GM21825 (cell line): Measurements from ENCODE around the gene KLC4.

Source experiments
- ATAC-seq: cut with Tn5 transposase; IDR thresholded peaks from one replicate; pipeline ENCODE4 v1.9.1; 2021; ENCODE audit warnings: mild to moderate bottlenecking, moderate library complexity; ENCODE audit not compliant: unreplicated experiment

Gene KLC4

DNA sequence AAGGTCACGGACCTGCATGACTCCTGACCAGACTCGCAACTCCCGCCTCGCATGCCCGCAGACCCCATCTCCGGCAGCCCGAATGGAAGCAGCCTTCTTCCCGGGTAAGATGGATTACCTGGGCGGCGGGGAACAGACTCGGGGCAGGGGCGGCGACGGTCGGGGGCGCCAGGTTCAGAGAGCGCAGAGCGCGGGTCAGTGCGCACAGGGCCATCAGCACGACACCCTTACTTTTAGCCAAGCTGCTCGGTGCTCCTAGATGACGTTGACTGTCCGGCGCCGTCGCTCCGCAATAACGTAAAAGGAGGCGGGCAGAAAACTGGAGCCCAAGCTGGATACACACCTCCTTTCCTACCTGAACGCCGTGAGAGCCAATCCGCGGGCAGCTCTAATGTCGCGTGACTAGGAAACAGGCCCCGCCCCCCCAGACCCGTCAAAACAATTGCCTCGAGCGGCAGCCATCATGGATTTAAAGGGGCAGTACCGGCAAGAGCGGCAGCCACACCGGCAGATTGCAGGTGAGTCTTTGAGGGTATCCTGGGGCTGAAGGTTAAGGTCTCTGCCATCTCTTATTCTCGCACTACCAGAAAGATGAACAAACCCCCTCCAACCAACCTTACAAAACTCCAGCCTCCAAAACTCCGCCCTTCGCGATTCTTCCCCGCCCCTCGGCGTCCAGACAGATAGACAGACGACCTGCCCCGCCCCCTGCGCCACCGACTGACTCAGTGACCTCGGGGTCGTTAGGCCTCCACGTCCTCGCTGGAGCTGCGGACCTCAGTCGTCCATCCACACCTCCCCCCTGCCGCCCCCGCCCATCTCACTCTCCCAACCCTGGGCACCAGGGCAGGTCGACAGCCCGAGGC is at the start of gene KLC4, which contains the start of gene MRPL2:
Gene KLC4 (plus strand): TSS at position 464 of the 866 bp plus-strand sequence. CDS start 1,705 bp downstream, outside the sequence.
Gene MRPL2 (minus strand): TSS at position 267 of the 866 bp plus-strand sequence. CDS start 53 bp downstream, at position 214.
- peak; percentile 78 for ATAC-seq

DNA sequence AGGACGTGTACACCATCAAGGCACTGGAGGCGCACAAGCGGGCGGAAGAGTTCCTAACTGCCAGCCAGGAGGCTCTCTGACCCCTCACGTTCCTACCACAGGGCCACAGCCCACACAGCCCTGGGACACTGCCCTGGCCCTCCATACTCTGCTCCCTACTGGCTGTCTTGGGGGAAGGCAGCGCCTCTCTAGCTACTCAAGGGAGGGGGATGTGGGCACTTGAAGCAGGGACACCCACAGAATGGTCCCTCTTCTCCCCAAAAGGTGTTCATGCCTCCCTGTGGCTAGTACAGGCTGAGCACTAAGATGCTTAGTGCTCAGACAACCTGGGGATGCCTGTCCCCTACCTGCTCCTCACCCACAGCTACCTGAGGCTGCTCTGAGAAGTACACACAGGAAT is 48.2 kb upstream of the KLC4 start:
- ATAC-seq, result no peak

GRCh38 chr6:43012364-43012763 is 47.1 kb upstream of the KLC4 start:
- ATAC-seq, result no peak

GRCh38 chr6:43013097-43013842 is 46.2 kb upstream of the KLC4 start:
- peak; percentile 1 for ATAC-seq

GRCh38 chr6:43013843-43014433 is 45.5 kb upstream of the KLC4 start, which contains the start of the genes KLHDC3 and MEA1:
KLHDC3 (plus strand) TSS chr6:43014249; CDS start chr6:43017193, 2,944 bp downstream.
MEA1 (minus strand) TSS chr6:43013946; CDS start chr6:43013813, 133 bp downstream.
- peak; percentile 86 for ATAC-seq

GRCh38 chr6:43014434-43014909 is 45.0 kb upstream of the KLC4 start:
- no peak for ATAC-seq

DNA sequence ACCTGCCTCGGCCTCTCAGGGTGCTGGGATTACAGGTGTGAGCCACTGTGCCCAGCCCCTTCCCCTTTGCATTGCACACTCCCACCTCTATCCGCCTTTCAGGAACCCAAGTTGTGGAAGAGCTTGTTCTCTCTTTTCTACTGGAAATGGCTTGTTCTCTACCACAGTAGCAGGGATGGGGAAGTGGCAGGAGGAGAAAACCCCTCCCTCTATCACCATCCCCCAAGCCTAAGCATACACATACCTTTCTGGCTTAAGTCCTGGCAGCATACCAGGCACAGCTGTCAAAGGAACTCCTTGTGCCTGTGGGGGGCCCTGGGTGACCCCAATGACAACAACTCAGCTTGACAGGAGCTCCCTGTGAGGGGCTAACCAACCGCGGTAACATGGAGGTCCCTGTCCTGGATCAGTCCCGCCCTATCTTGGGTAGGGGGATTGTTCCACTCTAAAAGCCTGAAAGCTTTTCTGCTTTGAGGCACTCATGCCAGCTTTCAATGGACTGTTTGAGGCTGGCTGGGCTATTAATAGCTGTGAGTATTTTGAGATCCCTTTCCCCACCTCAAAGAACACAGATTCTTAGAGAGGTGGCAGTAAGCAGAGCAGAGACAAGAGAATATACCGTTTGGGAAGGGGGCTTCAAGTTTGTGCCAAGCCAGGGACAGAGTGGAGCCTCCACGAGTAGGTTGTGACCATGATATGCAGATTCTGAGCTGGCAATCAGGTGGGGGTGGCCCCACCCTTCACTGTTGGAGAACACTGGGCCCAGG is 43.1 kb upstream of the KLC4 start:
- no peak for ATAC-seq

DNA sequence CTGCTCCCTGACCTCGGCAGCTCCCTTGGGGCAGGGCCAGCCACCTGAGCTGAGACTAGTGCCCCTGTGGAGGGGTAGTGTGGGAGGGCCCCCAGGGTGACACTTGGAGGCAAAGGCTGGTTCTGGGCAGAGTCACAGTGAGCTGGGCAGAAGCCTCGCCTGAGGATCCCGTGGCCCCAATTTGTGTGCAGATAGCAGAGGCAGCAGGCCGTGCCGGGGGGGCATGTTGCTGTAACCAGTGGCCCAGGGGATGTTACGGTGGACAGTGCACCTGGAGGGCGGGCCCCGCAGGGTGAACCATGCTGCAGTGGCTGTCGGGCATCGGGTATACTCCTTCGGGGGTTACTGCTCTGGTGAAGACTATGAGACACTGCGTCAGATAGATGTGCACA is 42.5 kb upstream of the KLC4 start:
- no peak for ATAC-seq

DNA sequence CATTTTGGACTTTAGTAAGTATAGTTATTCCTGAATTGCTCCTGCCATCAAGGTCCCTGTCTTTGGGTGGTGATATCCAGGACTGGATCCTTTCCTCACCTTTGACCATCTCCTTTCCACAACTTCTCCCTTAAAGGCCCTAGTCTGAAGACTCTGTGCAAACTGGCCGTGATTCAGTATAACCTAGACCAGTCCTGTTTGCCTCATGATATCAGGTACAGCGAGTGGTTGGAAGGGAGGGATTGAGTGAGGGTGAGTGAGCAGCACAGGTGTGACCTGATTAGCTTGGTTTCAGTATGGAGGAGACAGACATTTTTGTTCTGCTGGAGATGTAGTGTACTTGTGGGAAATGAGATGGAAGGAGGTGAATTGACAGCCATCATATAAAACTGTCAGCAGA is 40.3 kb upstream of the KLC4 start:
- no peak for ATAC-seq

DNA sequence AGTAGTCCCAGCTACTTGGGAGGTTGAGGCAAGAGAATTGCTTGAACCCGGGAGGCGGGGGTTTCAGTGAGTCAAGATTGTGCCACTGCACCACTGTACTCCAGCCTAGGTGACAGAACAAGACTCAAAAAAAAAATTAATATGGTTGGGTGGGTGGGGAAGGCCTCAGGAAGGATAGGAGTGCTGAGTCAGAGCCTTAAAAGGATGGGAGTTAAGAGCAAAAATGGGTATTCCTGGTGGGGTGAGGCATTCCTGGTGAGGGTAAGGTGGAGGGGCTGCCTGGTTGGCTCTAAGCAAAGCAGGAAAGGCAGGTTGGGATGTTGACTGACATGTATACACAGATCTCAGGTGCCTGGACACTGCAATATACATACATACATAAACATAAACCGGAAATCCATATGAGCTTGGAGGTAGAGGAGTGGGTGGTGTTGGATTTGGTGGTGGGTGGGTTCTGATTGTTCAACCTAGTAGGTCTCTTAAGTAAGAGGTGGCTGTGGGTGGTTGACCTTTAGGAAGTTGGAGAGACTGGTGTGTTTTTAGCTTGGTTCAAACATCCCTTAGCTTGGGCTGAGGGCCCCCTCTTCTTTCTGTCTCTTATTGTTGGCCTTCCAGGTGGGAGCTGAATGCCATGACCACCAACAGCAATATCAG is 39.3 kb upstream of the KLC4 start:
- ATAC-seq, result no peak

- ATAC-seq, result no peak
Observed at GRCh38 chr6:43020847-43021246, 38.6 kb upstream of the KLC4 start.

- ATAC-seq, result peak; percentile 72
Observed at GRCh38 chr6:43021270-43022047, 38.0 kb upstream of the KLC4 start, which contains the start of gene RRP36. RRP36 (plus strand) TSS chr6:43021623; CDS start chr6:43021655, 32 bp downstream.

- ATAC-seq, result no peak
Observed at GRCh38 chr6:43024436-43024835, 35.0 kb upstream of the KLC4 start.

- no peak for ATAC-seq
Observed at GRCh38 chr6:43026365-43026764, 33.1 kb upstream of the KLC4 start.

DNA sequence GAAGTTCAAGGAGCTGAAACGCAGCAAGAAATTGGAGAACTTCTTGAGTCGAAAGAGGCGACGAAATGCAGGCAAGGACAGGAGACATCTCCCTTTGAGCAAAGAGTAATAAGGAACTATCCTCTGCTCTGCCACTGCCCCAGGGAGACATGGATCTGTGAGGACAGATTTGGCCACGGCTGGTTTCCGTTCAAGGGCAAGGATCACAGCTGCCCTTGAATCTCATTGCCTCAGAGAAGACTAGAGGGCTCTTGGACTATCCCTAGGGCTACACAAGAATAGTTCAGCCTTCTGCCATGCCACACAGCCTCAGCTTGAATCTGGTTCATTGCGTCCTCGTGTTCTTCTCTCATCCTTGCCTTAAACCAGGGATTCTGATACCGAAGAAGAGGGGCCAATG is 30.3 kb upstream of the KLC4 start:
- ATAC-seq, result no peak

GRCh38 chr6:43032326-43032725 is 27.1 kb upstream of the KLC4 start:
- no peak for ATAC-seq

DNA sequence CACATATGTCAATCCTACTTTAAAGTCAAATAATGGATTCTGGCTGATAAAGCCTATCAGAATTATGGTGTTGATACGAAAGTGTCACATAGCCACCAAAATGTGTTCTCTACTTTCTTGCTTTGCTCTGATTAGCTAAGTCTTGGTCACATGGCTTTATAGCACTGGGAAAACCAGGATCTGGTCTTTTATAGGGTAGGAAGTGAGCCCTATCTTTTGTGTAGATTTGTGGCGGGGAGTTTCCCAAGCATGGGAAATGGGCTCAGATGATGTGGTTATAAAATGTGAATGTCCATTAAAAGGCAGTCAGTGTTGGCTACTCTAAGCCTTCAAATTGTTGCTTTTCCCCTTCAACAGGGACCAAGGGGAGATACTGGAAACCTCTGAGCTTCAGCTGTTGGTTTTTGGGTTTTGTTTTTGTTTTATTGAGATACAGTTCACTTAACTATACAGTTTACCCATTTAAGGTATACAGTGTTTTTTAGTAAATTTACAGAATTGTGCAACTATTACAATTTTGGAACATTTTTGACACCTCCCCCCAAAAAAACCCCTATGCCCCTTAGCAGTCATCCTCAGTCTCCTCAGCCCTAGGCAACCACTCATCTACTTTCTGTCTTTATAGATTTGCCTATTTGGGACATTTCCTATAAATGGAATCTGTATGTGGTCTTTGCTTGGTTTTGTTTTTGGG is 25.8 kb upstream of the KLC4 start:
- no peak for ATAC-seq

DNA sequence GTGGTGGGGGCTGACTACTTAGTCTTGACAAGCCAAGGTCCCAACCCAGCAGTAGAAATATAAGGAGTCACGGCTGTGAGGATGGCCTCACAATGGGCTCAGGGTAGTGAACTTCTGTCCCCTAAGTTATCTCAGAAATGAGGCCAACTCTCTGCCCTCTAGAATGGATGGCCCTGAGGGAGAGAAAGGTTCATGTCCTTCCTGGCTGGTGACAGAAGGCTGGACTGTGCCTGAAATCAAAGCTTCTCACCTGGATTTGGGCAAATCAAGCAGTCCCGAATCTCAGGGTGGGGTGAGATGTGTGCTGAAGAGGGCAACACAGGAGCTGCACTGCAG is 25.3 kb upstream of the KLC4 start:
- ATAC-seq, result no peak
